GM18861 (cell line): ENCODE measurements around the gene FRS3.
"Not testable (repeated sequence)": the region's sequence is repeated elsewhere in the genome, so short reads cannot be mapped to it uniquely, and the experiment has no call there.

Experiments used
- ATAC-seq: cut with Tn5 transposase; IDR thresholded peaks from one replicate; pipeline ENCODE4 v1.9.1; 2021; ENCODE audit not compliant: unreplicated experiment

Gene FRS3

GRCh38 chr6:41770381-41771057 lies 9.2 kb downstream of the FRS3 start:
- ATAC-seq: no peak

- ATAC-seq: no peak
Observed at GRCh38 chr6:41769376-41769775, 10.3 kb downstream of the FRS3 start.

GRCh38 chr6:41768545-41769308 lies 11.0 kb downstream of the FRS3 start:
- ATAC-seq: no peak

- ATAC-seq: no peak
Observed at GRCh38 chr6:41767112-41767833, 12.4 kb downstream of the FRS3 start.

- ATAC-seq: not testable (repeated sequence)
Observed at GRCh38 chr6:41766043-41766664, 13.5 kb downstream of the FRS3 start.

- ATAC-seq: no peak
Observed at GRCh38 chr6:41763470-41763869, 16.2 kb downstream of the FRS3 start.

- no peak for ATAC-seq
Observed at GRCh38 chr6:41759905-41760579, 19.7 kb downstream of the FRS3 start.

- no peak for ATAC-seq
Observed at GRCh38 chr6:41759106-41759904, 20.4 kb downstream of the FRS3 start.

- ATAC-seq: no peak
Observed at GRCh38 chr6:41758641-41759035, 21.1 kb downstream of the FRS3 start.

GRCh38 chr6:41757931-41758640 lies 21.6 kb downstream of the FRS3 start:
- ATAC-seq: no peak

- no peak for ATAC-seq
Observed at GRCh38 chr6:41757271-41757670, 22.4 kb downstream of the FRS3 start.

- ATAC-seq: no peak
Observed at GRCh38 chr6:41756354-41756753, 23.3 kb downstream of the FRS3 start.

GRCh38 chr6:41755895-41756294 lies 23.8 kb downstream of the FRS3 start:
- ATAC-seq: no peak

GRCh38 chr6:41750374-41750773 lies 29.3 kb downstream of the FRS3 start:
- ATAC-seq: no peak

- no peak for ATAC-seq
Observed at GRCh38 chr6:41748542-41748941, 31.2 kb downstream of the FRS3 start.

- ATAC-seq: no peak
Observed at GRCh38 chr6:41748102-41748477, 31.6 kb downstream of the FRS3 start.

- ATAC-seq: no peak
Observed at GRCh38 chr6:41747256-41748101, 32.2 kb downstream of the FRS3 start, which contains the start of gene PGC. Gene PGC, minus strand, starts transcription at chr6:41747397. Its CDS starts 63 bp downstream, at chr6:41747334.

- ATAC-seq: no peak
Observed at GRCh38 chr6:41746107-41746506, 33.6 kb downstream of the FRS3 start.
